Activated T-cell treated with anti-CD3 and anti-CD28 coated beads, Interleukin-2, amount 50 U/mL, for 1 hour (primary cell): ENCODE results near the gene NACAD.

Experiments used
- DNase-seq: peaks from one replicate; pipeline ENCODE4 v3.0.0-alpha.2; 2020

NACAD gene, protein sequence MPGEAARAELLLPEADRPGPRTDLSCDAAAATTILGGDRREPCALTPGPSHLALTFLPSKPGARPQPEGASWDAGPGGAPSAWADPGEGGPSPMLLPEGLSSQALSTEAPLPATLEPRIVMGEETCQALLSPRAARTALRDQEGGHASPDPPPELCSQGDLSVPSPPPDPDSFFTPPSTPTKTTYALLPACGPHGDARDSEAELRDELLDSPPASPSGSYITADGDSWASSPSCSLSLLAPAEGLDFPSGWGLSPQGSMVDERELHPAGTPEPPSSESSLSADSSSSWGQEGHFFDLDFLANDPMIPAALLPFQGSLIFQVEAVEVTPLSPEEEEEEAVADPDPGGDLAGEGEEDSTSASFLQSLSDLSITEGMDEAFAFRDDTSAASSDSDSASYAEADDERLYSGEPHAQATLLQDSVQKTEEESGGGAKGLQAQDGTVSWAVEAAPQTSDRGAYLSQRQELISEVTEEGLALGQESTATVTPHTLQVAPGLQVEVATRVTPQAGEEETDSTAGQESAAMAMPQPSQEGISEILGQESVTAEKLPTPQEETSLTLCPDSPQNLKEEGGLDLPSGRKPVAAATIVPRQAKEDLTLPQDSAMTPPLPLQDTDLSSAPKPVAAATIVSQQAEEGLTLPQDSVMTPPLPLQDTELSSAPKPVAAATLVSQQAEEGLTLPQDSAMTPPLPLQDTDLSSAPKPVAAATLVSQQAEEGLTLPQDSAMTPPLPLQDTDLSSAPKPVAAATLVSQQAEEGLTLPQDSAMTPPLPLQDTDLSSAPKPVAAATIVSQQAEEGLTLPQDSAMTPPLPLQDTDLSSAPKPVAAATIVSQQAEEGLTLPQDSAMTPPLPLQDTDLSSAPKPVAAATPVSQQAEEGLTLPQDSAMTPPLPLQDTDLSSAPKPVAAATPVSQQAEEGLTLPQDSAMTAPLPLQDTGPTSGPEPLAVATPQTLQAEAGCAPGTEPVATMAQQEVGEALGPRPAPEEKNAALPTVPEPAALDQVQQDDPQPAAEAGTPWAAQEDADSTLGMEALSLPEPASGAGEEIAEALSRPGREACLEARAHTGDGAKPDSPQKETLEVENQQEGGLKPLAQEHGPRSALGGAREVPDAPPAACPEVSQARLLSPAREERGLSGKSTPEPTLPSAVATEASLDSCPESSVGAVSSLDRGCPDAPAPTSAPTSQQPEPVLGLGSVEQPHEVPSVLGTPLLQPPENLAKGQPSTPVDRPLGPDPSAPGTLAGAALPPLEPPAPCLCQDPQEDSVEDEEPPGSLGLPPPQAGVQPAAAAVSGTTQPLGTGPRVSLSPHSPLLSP (N-terminal part only)

DNA sequence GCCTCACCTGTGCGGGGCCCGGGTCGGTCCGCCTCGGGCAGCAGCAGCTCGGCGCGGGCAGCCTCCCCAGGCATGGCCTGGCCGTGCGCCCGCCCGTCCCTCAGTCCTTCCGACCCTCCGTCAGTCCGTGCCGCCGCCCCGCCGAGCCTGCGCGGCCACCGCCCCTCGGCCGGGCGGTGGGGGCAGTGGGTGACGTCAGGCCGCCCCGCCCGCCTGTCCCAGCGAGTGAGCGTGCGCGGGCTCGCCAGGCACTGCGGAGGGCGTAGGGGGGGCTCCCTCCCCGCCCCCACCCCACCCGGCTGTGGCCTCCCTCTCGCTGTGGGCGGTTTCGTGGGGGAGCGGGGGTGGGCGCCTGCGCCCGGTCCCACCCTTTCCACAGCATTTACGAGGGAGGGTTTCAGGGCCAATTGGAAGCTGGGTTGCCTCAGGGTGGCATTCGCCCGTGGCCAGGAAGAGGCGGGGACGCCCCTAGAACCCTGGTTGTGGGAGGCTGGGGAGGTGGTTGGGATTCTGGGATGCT lies at the start of gene NACAD:
Gene NACAD, minus strand, starts transcription at position 149 of the 520 bp plus-strand sequence. Its CDS starts 75 bp downstream, at position 74.
- DNase-seq = peak; percentile 50

DNA sequence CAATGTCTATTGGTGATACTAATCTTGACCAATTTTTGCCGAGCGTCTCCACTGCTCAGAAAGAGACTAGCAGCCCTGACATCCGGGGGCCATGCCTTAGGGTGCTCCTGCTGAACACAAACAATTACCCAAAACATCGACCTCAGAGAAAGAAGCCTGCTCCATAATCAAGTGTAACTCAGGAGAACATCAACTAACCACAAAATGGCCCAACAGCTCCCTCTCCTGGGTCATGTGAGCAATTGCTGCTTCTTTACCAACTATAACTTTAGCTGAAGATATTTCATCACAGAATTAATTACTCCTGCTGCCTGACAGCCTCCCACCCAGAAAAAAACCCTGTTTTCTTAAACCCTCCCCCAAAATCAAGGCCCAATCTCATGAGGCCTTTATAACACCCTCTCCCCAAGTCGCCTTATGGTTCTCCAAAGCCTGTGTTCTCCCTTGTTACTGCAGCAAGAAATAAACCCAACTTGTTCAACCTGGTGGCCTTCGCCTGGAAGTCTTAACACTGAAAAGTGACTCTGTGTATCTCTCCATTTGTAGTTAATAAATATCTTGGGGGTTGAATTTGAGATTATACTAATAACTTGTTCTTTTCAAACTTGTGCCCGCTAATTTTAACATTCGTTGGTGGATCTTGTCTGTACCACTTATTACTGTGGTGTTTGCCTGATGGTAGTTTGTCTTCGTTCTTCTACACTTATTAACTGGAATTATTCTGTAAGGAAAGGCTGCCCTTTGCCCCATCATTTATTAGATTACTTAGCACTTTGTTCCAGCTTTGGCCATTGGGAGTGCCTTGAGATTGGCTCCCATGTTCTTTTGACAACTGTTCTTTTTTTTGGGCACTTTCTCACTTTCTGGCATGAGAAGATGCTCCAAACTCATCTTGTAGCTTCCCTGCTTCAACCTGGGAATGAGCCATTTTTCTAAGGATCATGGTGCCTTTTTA lies 47.6 kb upstream of the NACAD start:
- peak; percentile 58 for DNase-seq

DNA sequence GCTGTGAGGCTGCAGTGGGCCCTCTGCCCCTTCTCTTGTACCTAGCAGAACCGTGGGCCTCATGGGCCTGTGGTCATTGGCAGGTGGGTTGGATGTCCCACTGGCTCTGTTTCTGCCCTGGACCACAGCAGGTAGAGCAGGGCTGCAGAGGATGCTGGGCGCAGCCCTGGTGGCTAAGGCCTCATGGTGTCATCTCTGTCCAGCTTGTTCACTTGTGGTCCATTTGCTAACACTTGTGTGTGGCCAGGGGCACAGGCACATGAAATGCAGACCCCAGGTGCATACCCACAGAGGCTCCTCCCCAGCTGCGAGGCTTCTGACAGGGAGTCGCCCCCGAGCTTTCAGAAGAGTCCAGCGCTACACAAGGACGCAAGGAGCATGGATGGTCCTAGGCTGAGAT lies 45.1 kb upstream of the NACAD start:
- no peak for DNase-seq

DNA sequence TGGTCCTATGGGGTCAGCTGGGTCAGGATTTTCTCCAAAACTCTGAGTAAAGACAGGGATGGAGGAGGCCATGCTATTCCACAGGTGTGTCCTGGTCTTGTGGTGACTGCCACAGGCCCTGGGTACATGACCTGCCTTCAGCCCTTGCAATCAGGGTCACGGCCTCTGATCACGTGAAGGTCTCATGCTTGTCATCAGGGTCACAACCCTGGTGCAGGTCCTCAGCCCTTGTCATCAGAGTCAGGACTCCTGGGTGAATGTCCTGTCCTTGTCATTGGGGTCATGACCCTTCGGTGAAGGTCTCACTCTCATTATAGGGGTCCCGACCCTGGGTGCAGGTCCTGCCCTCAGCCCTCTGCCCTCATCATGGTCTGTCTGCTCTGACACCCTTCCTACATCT lies 44.6 kb upstream of the NACAD start:
- DNase-seq = no peak

DNA sequence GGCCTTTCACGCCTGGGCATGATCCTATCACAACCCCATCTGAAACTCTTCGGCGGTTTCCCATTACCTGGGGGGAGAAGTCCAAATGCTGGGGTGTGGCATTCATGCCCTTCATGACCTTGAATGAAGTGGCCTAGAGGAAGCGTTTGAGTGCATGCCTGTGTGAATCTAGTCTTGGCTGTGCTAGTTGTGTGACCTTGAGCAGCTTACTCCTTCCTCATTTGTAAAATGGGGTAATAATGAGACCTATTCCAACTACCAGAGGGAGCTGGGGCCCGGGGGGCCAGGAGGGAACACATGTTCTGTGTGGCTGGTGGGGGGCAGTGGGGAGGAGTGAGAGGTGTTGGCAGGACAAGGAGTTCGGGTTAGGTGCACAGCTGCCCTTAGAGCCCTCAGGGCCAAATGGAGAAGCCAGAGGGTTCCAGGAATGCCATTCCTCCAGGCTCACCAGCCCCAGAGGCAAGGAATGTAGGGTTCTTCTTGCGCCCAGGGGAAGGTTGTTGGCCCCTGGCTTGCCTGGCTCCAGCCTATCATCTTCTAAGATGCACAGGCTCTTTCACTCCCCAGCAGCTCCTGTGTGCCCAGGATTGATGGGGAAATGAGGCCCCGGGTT lies 44.0 kb upstream of the NACAD start:
- no peak for DNase-seq

DNA sequence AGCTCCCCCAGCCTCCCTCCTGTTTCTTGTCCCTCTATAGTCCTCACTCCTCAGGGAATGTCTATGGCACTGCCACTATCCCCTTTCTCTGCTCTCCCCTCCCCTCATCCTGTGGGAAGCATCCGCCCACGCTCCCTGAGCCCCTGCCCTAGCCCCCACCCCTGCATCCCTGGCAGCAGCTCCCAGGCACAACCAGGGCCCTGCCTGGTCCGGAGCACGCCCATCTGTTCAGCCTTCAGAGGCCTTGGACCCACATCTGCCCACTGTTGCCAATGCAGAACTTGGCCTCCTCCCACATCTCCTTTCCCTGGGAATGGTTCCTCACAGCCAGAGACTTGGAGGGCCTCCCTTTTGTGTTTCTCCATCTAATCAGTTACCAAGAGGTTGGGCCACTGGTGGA lies 43.1 kb upstream of the NACAD start:
- no peak for DNase-seq

DNA sequence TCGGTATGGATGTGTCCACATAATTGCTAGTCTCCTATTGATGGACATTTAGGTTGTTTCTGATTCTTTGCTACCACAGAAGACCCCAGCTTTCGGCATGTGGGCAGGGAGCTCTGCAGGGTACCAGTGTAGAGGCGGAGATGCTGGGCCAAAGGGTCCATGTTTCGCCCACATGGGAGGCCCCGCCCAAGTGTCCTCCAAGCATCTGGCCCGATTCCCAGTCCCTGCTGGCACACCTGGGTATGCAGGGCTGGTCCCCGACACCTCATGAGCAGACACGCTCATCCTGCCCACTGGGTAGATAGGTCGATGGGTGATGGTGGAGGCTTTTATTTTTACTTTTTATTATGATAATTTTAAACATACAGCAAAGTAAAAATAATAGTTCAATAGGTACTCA lies 42.1 kb upstream of the NACAD start:
- no peak for DNase-seq

DNA sequence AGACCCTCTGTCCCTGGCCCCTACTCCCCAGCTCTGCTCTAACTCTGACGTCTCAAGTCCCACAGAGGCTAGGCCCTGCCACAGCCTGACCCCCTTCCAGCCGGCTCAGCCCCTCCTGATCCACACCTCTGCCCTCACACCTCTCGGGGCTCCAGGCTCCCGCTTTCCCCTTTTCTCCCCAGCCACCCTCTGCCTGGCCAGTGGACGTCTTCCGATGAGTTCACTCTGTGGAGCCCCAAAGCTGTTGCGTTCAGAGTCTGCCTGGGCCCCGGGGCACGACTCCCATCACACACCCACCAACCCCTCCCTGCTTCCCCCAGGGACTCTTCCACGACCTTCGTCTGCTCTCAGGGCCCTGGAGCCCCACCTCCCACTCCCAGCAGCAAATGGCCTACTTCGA lies 41.1 kb upstream of the NACAD start:
- DNase-seq = no peak

DNA sequence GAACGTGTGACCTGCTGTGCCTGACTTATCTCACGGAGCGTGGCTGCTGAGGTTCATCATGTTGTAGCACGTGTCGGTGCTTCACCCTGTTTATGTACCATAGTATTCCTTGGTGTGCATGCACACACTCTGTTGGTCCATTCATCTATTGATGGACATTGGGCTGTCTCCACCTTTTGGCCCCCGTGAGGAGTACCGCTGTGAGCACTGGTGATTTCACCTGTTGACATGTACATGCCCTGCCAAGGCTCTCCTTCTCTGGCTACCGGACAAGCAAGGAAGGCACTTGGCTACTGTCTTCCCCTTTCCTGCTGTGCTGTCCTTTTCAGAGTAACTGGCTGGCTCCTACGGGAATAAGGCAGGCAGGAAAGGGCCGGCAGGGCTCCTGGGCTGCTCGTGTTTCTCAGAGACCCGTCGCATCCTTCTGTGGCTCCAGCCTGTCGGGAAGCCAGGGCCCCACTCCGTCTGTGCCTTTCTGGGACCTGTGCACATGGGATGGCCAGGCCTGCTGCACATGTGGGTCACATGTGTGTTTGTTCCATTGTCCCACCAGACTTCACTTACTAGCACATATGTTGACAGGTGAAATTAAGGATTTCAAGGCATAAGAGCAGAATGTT lies 40.5 kb upstream of the NACAD start:
- DNase-seq = no peak

DNA sequence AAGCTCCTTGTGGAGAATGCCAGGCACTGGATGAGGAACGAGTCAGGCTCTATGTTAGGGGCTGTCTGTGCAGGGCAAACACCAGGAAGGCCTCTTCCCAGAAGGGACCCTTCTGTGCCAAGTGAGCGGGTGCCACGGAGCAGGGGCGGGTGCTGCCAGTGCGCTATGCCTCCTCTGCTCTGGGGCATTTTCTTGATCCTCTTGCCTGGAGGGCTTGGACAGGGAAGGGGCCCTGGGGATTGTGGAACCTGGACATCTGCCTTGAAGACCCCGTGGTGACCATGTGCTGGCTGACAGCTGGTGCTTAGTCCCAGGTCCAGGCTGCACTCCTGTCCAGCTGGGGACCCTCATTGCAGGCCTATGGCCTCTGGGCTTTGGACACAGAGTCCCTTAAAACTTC lies 38.2 kb upstream of the NACAD start:
- DNase-seq = no peak

DNA sequence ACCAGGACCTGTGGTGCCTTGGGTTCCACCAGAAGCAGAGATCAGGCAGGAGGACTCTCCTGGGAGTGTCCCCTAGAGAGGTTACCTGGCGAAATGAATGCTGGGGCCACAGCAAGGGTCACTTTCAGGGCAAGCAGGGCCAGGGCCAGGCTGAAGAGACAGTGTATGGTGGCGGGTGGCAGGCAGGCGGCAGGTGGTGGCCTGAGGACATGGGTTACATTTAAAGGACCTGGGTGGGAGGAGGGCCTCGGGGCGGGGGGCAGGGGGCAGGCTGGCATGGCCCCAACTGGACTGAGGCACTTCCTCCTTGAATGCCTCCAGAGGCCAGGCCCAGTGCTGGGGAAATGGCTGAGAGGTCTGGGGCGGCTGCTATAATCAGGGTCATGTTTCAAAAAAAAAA lies 37.4 kb upstream of the NACAD start:
- DNase-seq = no peak

DNA sequence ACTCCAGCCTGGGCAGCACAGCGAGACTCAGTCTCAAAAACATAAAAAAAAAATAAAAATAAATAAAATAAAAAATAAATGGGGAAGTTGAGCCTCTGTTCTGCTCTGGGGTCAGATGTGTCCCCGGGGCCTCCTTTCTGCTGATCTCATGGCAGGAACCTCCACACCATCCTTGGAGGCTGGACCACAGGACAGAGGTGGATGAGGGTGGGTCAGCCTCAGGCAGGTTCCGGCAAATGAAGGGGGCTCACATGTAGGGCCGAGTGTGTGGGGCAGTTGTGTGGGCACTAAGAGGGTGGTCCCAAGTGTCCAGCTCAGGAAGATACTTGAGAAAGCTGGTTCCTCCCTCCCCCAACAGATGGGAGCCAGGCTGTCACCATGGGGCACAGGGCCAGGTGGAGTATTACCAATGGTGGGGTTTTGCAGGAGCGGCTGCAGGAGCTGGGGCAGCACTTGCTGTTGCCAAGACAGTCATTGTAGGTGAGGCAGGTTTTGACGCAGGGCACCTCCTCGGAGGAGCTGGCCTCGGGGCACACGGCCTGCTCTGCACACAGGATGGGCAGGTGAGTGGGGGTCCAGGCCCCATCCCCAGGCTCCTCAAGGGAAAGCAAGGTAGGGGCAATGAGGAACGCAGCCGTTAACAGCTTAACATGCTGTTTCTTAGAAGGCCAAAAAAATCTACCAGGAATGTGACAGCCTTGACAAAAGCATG lies 36.6 kb upstream of the NACAD start:
- no peak for DNase-seq

DNA sequence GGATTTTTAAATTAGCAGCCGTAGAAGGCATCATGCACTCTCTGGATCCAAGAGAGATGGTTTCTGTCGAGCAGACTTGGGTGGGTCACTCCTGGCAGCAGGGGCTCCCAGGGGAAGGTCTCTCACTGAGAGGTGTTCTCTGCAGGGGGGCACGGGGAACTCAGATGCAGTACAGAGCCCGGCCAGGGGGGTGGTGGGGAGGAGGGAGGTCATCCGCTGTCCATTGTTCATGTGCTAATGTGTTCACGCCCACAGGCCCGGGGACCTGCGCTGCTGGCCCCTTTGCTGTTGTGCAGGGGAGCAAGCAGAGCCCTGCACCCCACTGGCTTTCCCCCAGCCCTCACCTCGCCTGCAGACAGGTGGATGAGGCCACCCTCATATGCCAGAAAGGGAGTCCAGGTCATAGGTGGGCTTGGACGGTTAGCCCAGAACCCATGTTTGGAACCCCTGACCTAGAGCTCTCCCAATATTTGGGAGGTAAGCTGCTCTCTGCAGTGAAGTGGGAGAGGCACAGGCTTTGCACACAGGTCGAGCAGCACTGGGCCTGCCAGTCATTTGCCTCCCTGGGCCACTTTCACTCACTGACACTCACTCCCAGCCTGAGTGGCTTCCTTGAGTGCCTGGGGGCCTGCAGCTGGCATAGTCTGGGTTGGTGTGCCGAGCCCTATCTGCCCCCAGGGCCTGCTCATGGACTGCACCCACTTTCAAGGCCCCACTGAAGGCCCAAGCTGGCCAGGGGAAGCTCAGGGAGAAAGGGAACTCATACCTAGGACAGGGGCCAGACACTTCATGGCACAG lies 35.3 kb upstream of the NACAD start:
- DNase-seq = no peak

DNA sequence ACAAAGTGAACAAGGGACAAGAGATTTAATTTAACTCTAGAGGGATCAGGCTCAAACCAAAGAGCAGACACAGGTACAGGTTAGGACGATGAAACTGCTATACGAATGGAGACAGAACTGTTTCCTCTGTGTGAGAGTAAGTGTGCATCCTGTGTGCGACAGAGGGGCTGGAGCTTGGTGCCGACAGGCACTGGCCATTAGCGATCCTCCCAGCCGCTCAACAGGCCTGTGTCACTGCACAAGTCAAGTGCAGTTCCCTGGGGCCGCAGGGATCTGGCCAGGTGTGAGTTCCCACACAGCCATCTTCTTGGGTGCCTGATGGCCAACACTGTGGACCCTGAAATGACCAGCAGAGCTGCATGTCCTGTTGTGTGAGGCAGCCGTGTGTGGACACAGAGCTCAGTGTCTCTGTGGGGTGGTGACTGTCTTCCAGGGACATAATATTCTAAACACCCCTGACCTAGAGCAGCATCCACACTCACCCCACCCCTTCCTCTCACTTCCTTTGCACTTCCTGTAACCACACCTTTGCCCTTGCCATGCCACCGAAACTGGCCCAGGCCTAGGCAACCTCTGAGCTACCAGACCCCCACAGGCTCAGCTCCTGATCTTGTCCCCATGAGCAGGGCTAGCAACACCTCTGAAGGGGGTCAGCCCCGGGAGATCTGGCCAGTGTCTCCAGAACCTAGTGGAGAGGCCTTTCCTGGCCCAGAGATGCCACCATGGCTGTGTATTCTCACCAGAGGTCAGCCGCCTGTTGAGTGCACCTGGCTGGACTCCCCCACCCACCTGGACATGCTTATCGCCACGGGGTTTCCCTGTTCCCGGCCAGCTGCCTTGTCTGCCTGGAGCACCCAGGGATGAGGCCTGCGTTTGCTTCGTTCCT lies 34.4 kb upstream of the NACAD start:
- DNase-seq = no peak

DNA sequence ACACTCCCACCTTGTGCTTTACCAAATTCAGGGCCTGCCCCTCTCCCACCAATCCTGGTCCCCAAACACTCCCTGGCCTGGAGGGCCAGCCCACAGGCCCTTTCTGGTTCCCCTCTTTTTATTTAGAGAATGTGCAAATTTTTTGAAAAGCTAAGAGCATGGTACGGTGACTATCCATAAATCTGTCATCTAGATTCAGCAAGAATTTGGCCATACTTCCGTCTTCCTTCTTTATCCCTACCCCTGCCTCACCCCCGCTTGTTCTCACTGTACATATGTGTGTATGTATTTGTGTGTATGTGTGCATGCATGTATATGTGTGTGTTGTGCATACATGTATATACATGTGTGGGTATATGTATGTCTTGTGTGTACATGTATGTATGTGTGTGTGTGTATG lies 30.8 kb upstream of the NACAD start:
- DNase-seq = no peak

DNA sequence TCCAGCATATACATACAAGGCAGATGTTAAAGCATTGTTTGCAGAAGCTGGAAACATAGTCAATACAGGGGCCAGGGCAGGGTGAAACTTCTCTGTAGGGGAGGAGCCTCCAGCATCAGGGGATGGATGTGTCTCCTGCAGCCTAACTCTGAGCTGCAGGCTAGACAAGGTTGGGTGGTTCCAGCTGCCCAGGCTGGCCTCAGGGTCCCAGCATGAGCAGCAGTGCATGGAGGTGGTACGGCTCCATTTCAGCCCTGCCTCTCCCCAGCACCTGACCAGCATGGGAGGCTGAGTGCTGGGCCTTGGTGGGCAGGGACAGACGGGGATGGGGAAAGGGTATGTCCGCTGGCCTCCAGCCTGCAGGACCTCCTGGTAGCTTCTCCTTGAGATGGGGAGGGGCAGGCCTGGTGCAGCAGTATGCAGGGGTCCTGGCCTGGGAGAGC lies 30.1 kb upstream of the NACAD start:
- DNase-seq = no peak

DNA sequence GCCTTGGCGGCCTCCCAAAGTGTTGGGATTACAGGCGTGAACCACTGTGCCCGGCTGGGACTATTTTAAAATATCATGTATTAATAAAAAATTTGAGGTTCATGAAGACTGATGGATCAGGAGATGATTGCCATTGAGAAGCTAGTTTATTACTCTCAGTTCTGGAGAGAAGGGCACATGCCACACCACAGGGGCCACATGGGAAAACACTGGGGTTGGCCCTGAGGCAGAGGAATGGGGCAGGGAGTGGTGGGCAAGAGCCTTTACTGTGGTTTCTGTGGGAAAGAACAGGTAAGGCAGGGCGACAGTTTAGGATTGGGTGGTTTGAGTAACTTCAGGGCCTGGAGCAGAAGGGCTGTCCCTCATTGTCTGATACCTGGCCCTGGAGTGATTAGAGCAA lies 29.5 kb upstream of the NACAD start:
- no peak for DNase-seq

DNA sequence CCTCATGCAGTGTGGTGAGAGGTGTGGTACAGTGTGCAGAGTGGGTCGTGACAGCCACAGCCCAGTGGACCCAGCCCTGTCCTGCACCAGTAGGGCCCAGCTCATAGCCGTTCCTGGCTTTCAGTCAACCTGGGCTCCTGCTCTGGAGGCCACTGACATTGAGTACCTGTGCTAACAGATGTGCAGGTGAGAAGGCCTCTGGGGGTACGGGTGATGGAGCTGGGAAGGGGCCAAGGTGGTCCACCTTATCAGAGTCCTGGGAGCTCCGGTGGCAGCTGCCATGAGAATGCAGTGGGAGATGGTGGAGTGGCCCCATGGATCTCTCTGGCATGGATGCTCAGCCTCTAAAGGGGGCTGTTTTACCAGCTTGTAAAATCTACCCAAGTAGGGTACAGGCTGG lies 28.8 kb upstream of the NACAD start:
- DNase-seq = no peak
